ENCODE measurements around the gene PMEPA1. TPM values are rescaled to one million over a fixed set of nuclear protein-coding genes. Genes with fewer than 3 reads are reported as not detected.

The PMEPA1 gene
- total RNA-seq, 1 donor from 2014 or later = 49.4 TPM

- no peak overlapping the region for H3K27ac ChIP-seq (ENCODE audit: low read depth, low read length)
- no peaks in the 10 kb centered on the region for H3K27me3 Mint-ChIP-seq (ENCODE audit: low read depth, unreplicated experiment)
- peak; percentile 45 for FAIRE-seq
These were observed 55.3 kb downstream of the PMEPA1 start for GRCh38 chr20:57654363-57654997.

GRCh38 chr20:57653910-57654309, 55.9 kb downstream of the PMEPA1 start:
- Histone ChIP-seq H3K36me3 (ENCODE audit: insufficient read depth, low read length) (peaks cover 21% of the 10 kb centered on the region), H2AFZ (ENCODE audit: low read depth, low read length) (no peak overlapping the region), H3K27me3 (ENCODE audit: insufficient read depth, low read length) (no peaks in the 10 kb centered on the region), H3K27ac (ENCODE audit: low read depth, low read length) (no peak overlapping the region), H4K20me1 (ENCODE audit: insufficient read depth, low read length) (peaks cover 87% of the 10 kb centered on the region), H3K4me1 (ENCODE audit: insufficient read depth, low read length) (peaks cover 11% of the 10 kb centered on the region), H3K9ac (ENCODE audit: low read length) (no peak overlapping the region), H3K9me3 (ENCODE audit: insufficient read depth, low read depth, low read length) (no peaks in the 10 kb centered on the region), H3K4me3 (ENCODE audit: insufficient read depth, low read depth, low read length) (no peak overlapping the region), H3K4me2 (ENCODE audit: low read length) (no peak overlapping the region), H3K79me2 (ENCODE audit: insufficient read depth, low read length) (peaks cover 40% of the 10 kb centered on the region)
- FAIRE-seq = no peak
- TF ChIP-seq, protein P1, sequence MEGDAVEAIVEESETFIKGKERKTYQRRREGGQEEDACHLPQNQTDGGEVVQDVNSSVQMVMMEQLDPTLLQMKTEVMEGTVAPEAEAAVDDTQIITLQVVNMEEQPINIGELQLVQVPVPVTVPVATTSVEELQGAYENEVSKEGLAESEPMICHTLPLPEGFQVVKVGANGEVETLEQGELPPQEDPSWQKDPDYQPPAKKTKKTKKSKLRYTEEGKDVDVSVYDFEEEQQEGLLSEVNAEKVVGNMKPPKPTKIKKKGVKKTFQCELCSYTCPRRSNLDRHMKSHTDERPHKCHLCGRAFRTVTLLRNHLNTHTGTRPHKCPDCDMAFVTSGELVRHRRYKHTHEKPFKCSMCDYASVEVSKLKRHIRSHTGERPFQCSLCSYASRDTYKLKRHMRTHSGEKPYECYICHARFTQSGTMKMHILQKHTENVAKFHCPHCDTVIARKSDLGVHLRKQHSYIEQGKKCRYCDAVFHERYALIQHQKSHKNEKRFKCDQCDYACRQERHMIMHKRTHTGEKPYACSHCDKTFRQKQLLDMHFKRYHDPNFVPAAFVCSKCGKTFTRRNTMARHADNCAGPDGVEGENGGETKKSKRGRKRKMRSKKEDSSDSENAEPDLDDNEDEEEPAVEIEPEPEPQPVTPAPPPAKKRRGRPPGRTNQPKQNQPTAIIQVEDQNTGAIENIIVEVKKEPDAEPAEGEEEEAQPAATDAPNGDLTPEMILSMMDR (IDR thresholded peaks at IDR 0.05; ENCODE audit: insufficient read depth, low read depth, low read length) = no peak
- no peak for TF ChIP-seq EZH2 (IDR thresholded peaks at IDR 0.05; ENCODE audit: insufficient read depth, low read length)
- H3K9me3 Mint-ChIP-seq (ENCODE audit: unreplicated experiment) = no peaks in the 10 kb centered on the region
- H3K27me3 Mint-ChIP-seq (ENCODE audit: low read depth, unreplicated experiment) = no peaks in the 10 kb centered on the region
- no peak for DNase-seq (ENCODE audit: low read depth)
- H3K4me1 Mint-ChIP-seq (ENCODE audit: low read depth, unreplicated experiment) = peaks cover 4% of the 10 kb centered on the region
- H3K4me3 Mint-ChIP-seq (ENCODE audit: unreplicated experiment) = no peak overlapping the region
- peaks cover 20% of the 10 kb centered on the region for H3K36me3 Mint-ChIP-seq (ENCODE audit: low read depth, unreplicated experiment)
- H3K27ac Mint-ChIP-seq (ENCODE audit: unreplicated experiment) = no peak overlapping the region

More at GRCh38 chr20:57654363-57654997, 55.3 kb downstream of the PMEPA1 start:
- Histone ChIP-seq H3K79me2 (ENCODE audit: insufficient read depth, low read length) (peaks cover 46% of the 10 kb centered on the region), H3K4me1 (ENCODE audit: insufficient read depth, low read length) (peaks cover 11% of the 10 kb centered on the region), H3K36me3 (ENCODE audit: insufficient read depth, low read length) (peaks cover 20% of the 10 kb centered on the region), H2AFZ (ENCODE audit: low read depth, low read length) (no peak overlapping the region), H3K4me3 (ENCODE audit: insufficient read depth, low read depth, low read length) (no peak overlapping the region), H3K9ac (ENCODE audit: low read length) (no peak overlapping the region), H3K9me3 (ENCODE audit: insufficient read depth, low read depth, low read length) (no peaks in the 10 kb centered on the region), H3K4me2 (ENCODE audit: low read length) (no peak overlapping the region), H3K27me3 (ENCODE audit: insufficient read depth, low read length) (no peaks in the 10 kb centered on the region), H4K20me1 (ENCODE audit: insufficient read depth, low read length) (peaks cover 88% of the 10 kb centered on the region)
- TF ChIP-seq, protein P1 (IDR thresholded peaks at IDR 0.05; ENCODE audit: insufficient read depth, low read depth, low read length) = peak; percentile 73
- no peak for TF ChIP-seq EZH2 (IDR thresholded peaks at IDR 0.05; ENCODE audit: insufficient read depth, low read length)
- Mint-ChIP-seq H3K9me3 (ENCODE audit: unreplicated experiment) (no peaks in the 10 kb centered on the region), H3K4me3 (ENCODE audit: unreplicated experiment) (no peak overlapping the region), H3K4me1 (ENCODE audit: low read depth, unreplicated experiment) (peaks cover 4% of the 10 kb centered on the region), H3K36me3 (ENCODE audit: low read depth, unreplicated experiment) (peaks cover 18% of the 10 kb centered on the region), H3K27ac (ENCODE audit: unreplicated experiment) (no peak overlapping the region)
- DNase-seq (ENCODE audit: low read depth) = peak; percentile 25

- Mint-ChIP-seq H3K9me3 (ENCODE audit: unreplicated experiment) (no peaks in the 10 kb centered on the region), H3K4me1 (ENCODE audit: low read depth, unreplicated experiment) (peaks cover 4% of the 10 kb centered on the region), H3K27ac (ENCODE audit: unreplicated experiment) (no peak overlapping the region), H3K4me3 (ENCODE audit: unreplicated experiment) (no peak overlapping the region), H3K36me3 (ENCODE audit: low read depth, unreplicated experiment) (peaks cover 18% of the 10 kb centered on the region), H3K27me3 (ENCODE audit: low read depth, unreplicated experiment) (no peaks in the 10 kb centered on the region)
- peaks cover 86% of the 10 kb centered on the region for H4K20me1 ChIP-seq (ENCODE audit: insufficient read depth, low read length)
- no peak for FAIRE-seq
- peaks cover 11% of the 10 kb centered on the region for H3K4me1 ChIP-seq (ENCODE audit: insufficient read depth, low read length)
- no peak overlapping the region for H3K4me2 ChIP-seq (ENCODE audit: low read length)
- H3K9me3 ChIP-seq (ENCODE audit: insufficient read depth, low read depth, low read length) = no peaks in the 10 kb centered on the region
- H3K36me3 ChIP-seq (ENCODE audit: insufficient read depth, low read length) = peaks cover 21% of the 10 kb centered on the region
- TF ChIP-seq, protein P1 (IDR thresholded peaks at IDR 0.05; ENCODE audit: insufficient read depth, low read depth, low read length) = no peak
- no peak for TF ChIP-seq EZH2 (IDR thresholded peaks at IDR 0.05; ENCODE audit: insufficient read depth, low read length)
- no peak overlapping the region for H3K4me3 ChIP-seq (ENCODE audit: insufficient read depth, low read depth, low read length)
- H3K9ac ChIP-seq (ENCODE audit: low read length) = no peak overlapping the region
- no peak overlapping the region for H3K27ac ChIP-seq (ENCODE audit: low read depth, low read length)
- no peak for DNase-seq (ENCODE audit: low read depth)
- H3K27me3 ChIP-seq (ENCODE audit: insufficient read depth, low read length) = no peaks in the 10 kb centered on the region
- H2AFZ ChIP-seq (ENCODE audit: low read depth, low read length) = no peak overlapping the region
- H3K79me2 ChIP-seq (ENCODE audit: insufficient read depth, low read length) = peaks cover 36% of the 10 kb centered on the region
These were observed 56.3 kb downstream of the PMEPA1 start for GRCh38 chr20:57653546-57653900.
